ENCODE results near the gene KIAA2012. TPM values are rescaled to one million over a fixed set of nuclear protein-coding genes. Genes with fewer than 3 reads are reported as not detected.

Gene KIAA2012
- total RNA-seq, 1 donor from 2014 or later = not detected

DNA sequence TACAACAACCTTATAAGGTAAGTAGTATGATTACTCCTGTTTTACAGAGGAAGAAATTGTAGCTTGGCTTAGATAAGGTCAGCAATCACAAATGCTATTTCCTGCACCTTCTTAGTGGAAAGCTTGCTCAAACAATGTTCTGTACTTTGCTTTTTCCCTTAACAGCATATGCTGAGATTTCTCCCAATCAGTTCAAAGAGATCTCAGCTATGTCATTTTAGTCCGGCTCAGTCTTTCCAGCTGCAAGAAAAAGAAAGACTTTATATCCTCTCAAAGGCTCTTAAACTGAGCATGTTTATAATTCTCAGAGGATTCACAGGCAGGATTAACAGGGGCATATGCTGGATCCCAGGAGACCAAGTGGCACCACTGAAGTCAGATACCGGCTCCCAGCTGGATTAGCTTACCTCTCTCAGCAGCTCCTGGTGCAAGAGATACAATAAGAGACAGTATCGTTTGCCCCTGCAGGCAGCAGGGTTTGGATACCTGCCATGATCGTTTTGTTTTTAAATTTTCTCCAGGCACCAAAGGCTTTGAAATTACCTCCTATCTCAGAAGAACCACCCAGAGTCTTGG is 29.5 kb downstream of the KIAA2012 start:
- FAIRE-seq = no peak
- no peak overlapping the region for H2AFZ ChIP-seq (ENCODE audit: low read depth, low read length)

DNA sequence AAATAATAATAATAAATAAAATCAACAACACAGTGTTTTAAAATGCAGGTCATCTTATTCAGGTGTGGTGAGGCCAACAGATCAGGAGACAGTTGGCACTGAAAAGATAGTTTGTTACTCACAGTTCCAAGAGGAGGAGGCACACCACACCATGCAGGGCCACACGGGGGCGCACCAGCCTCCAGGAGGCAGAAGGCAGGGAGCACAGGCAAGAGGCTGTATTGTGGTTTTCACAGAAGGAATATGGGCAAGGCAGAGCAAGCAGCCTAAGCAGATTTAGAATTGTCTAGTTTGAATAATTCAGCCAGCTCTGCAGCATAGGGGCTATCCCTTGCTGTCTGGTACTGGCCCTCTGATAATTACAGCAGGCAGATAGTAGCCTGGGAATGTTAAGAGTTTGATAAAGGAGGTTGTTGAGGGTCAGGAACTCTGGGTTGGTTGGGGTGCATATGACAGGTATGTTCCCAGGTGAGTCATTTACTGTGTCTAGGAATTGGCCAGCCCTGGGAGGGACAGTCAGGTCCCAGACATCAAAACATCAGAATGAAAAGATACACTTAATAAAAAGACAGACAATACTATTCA is 31.3 kb downstream of the KIAA2012 start:
- FAIRE-seq (no peak), DNase-seq (ENCODE audit: low read depth) (no peak)
- no peaks in the 10 kb centered on the region for H4K20me1 ChIP-seq (ENCODE audit: insufficient read depth, low read length)
- Mint-ChIP-seq H3K4me3 (ENCODE audit: unreplicated experiment) (no peak overlapping the region), H3K36me3 (ENCODE audit: low read depth, unreplicated experiment) (no peaks in the 10 kb centered on the region), H3K4me1 (ENCODE audit: low read depth, unreplicated experiment) (peaks cover 6% of the 10 kb centered on the region), H3K9me3 (ENCODE audit: unreplicated experiment) (no peaks in the 10 kb centered on the region), H3K27me3 (ENCODE audit: low read depth, unreplicated experiment) (peaks cover 11% of the 10 kb centered on the region), H3K27ac (ENCODE audit: unreplicated experiment) (no peak overlapping the region)
- no peak overlapping the region for H3K4me2 ChIP-seq (ENCODE audit: low read length)
- H2AFZ ChIP-seq (ENCODE audit: low read depth, low read length) = no peak overlapping the region
- H3K4me1 ChIP-seq (ENCODE audit: insufficient read depth, low read length) = peaks cover 2% of the 10 kb centered on the region
- TF ChIP-seq, protein P1, sequence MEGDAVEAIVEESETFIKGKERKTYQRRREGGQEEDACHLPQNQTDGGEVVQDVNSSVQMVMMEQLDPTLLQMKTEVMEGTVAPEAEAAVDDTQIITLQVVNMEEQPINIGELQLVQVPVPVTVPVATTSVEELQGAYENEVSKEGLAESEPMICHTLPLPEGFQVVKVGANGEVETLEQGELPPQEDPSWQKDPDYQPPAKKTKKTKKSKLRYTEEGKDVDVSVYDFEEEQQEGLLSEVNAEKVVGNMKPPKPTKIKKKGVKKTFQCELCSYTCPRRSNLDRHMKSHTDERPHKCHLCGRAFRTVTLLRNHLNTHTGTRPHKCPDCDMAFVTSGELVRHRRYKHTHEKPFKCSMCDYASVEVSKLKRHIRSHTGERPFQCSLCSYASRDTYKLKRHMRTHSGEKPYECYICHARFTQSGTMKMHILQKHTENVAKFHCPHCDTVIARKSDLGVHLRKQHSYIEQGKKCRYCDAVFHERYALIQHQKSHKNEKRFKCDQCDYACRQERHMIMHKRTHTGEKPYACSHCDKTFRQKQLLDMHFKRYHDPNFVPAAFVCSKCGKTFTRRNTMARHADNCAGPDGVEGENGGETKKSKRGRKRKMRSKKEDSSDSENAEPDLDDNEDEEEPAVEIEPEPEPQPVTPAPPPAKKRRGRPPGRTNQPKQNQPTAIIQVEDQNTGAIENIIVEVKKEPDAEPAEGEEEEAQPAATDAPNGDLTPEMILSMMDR (IDR thresholded peaks at IDR 0.05; ENCODE audit: insufficient read depth, low read depth, low read length) = peak; percentile 61
- no peak for TF ChIP-seq EZH2 (IDR thresholded peaks at IDR 0.05; ENCODE audit: insufficient read depth, low read length)
- no peaks in the 10 kb centered on the region for H3K27me3 ChIP-seq (ENCODE audit: insufficient read depth, low read length)
- no peaks in the 10 kb centered on the region for H3K36me3 ChIP-seq (ENCODE audit: insufficient read depth, low read length)
- H3K9ac ChIP-seq (ENCODE audit: low read length) = no peak overlapping the region
- H3K4me3 ChIP-seq (ENCODE audit: insufficient read depth, low read depth, low read length) = no peak overlapping the region
- H3K79me2 ChIP-seq (ENCODE audit: insufficient read depth, low read length) = no peaks in the 10 kb centered on the region
- H3K27ac ChIP-seq (ENCODE audit: low read depth, low read length) = no peak overlapping the region
- no peaks in the 10 kb centered on the region for H3K9me3 ChIP-seq (ENCODE audit: insufficient read depth, low read depth, low read length)

More for the DNA sequence above, 29.5 kb downstream of the KIAA2012 start:
- Histone ChIP-seq H3K36me3 (ENCODE audit: insufficient read depth, low read length) (no peaks in the 10 kb centered on the region), H3K4me3 (ENCODE audit: insufficient read depth, low read depth, low read length) (no peak overlapping the region), H3K9me3 (ENCODE audit: insufficient read depth, low read depth, low read length) (no peaks in the 10 kb centered on the region), H3K9ac (ENCODE audit: low read length) (no peak overlapping the region), H3K27me3 (ENCODE audit: insufficient read depth, low read length) (no peaks in the 10 kb centered on the region), H4K20me1 (ENCODE audit: insufficient read depth, low read length) (no peaks in the 10 kb centered on the region), H3K4me1 (ENCODE audit: insufficient read depth, low read length) (no peaks in the 10 kb centered on the region), H3K79me2 (ENCODE audit: insufficient read depth, low read length) (no peaks in the 10 kb centered on the region), H3K27ac (ENCODE audit: low read depth, low read length) (no peak overlapping the region), H3K4me2 (ENCODE audit: low read length) (no peak overlapping the region)
- no peak for DNase-seq (ENCODE audit: low read depth)
- H3K27me3 Mint-ChIP-seq (ENCODE audit: low read depth, unreplicated experiment) = peaks cover 12% of the 10 kb centered on the region
- H3K27ac Mint-ChIP-seq (ENCODE audit: unreplicated experiment) = no peak overlapping the region
- H3K36me3 Mint-ChIP-seq (ENCODE audit: low read depth, unreplicated experiment) = no peaks in the 10 kb centered on the region
- TF ChIP-seq, protein P1 (IDR thresholded peaks at IDR 0.05; ENCODE audit: insufficient read depth, low read depth, low read length) = no peak
- TF ChIP-seq EZH2 (IDR thresholded peaks at IDR 0.05; ENCODE audit: insufficient read depth, low read length) = no peak
- no peaks in the 10 kb centered on the region for H3K4me1 Mint-ChIP-seq (ENCODE audit: low read depth, unreplicated experiment)
- H3K9me3 Mint-ChIP-seq (ENCODE audit: unreplicated experiment) = no peaks in the 10 kb centered on the region
- H3K4me3 Mint-ChIP-seq (ENCODE audit: unreplicated experiment) = no peak overlapping the region

DNA sequence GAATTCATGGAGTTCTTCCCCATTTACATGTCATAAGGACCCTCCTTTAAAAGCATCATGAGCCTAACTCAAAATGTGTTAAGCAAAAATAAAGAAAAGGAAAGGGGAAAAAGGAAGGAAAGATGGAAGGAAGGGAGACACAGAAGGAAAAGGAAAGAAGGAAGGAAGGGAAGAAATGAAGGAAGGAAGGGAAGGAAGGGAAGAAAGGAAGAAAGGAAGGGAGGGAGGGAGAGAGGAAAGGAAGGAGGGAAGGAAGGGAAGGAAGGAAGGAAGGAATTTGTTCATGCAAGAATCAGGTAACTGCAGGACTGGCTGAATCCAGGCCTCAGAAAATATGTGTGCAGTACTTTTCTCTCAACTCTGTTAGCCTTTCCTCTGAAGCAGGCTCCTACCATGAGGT is 32.0 kb downstream of the KIAA2012 start:
- H3K4me1 Mint-ChIP-seq (ENCODE audit: low read depth, unreplicated experiment) = peaks cover 13% of the 10 kb centered on the region
- no peaks in the 10 kb centered on the region for H3K36me3 Mint-ChIP-seq (ENCODE audit: low read depth, unreplicated experiment)
- TF ChIP-seq, protein P1 (IDR thresholded peaks at IDR 0.05; ENCODE audit: insufficient read depth, low read depth, low read length) = no peak
- no peak for TF ChIP-seq EZH2 (IDR thresholded peaks at IDR 0.05; ENCODE audit: insufficient read depth, low read length)
- no peaks in the 10 kb centered on the region for H3K9me3 Mint-ChIP-seq (ENCODE audit: unreplicated experiment)
- H3K4me3 Mint-ChIP-seq (ENCODE audit: unreplicated experiment) = no peak overlapping the region
- H3K27ac Mint-ChIP-seq (ENCODE audit: unreplicated experiment) = no peak overlapping the region
- Histone ChIP-seq H3K27me3 (ENCODE audit: insufficient read depth, low read length) (no peaks in the 10 kb centered on the region), H3K27ac (ENCODE audit: low read depth, low read length) (no peak overlapping the region), H3K79me2 (ENCODE audit: insufficient read depth, low read length) (no peaks in the 10 kb centered on the region), H3K4me2 (ENCODE audit: low read length) (no peak overlapping the region), H3K4me3 (ENCODE audit: insufficient read depth, low read depth, low read length) (no peak overlapping the region), H3K36me3 (ENCODE audit: insufficient read depth, low read length) (no peaks in the 10 kb centered on the region), H3K9me3 (ENCODE audit: insufficient read depth, low read depth, low read length) (no peaks in the 10 kb centered on the region), H4K20me1 (ENCODE audit: insufficient read depth, low read length) (no peaks in the 10 kb centered on the region), H3K4me1 (ENCODE audit: insufficient read depth, low read length) (peaks cover 9% of the 10 kb centered on the region), H2AFZ (ENCODE audit: low read depth, low read length) (no peak overlapping the region), H3K9ac (ENCODE audit: low read length) (no peak overlapping the region)
- H3K27me3 Mint-ChIP-seq (ENCODE audit: low read depth, unreplicated experiment) = peaks cover 8% of the 10 kb centered on the region
- DNase-seq (ENCODE audit: low read depth) (no peak), FAIRE-seq (no peak)
